ENCODE measurements around the gene TSPAN18.

The TSPAN18 gene

GRCh38 chr11:44777209-44778194 lies 50.7 kb downstream of the TSPAN18 start:
- no peak for DNase-seq (ENCODE audit: low spot score)

DNA sequence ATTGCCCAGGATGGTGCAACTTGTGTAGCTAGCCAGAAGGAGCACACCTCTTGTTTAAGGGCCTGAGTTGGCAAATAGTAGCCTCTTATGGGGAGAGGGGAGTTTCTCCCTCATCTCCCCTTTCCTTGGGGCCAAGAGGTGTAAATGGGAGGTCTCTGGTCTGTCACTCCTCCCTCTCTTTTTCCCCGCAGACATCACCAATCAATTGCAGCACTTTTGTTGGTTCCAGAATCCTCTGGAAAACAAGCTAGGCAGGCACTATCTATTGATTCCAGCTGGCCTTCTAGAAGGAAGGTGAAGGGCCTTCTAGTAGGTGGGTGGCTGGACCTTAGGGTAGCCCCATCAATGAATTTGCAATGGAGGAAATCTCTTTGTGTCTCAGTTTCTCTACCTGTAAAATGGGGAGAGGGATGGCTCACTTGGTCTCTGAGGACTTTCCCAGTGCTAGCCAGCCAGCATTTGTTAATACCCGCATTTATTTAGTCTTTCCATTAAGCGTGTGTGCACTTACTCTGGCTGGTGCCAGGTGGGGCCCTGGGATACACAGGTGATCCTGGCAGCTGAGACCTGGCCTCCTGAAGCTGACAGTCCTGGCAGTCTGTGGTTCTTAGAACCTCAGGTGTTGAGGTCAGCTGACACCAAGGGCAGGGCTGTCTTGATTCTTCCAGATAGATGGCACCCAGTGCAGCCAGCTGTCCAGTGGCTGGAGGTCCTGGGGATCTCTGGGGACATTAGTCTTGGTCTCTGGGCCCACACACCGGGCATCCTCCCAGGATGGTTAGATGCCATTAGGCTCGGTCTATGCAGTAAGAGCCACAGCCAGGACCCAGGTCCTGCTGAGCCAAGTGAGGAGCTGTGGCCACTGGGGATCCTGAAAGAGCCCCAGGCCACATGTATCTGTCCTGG lies 51.7 kb downstream of the TSPAN18 start:
- DNase-seq (ENCODE audit: low spot score) = no peak

- DNase-seq (ENCODE audit: low spot score) = no peak
Observed at GRCh38 chr11:44779736-44780520, 53.2 kb downstream of the TSPAN18 start.

DNA sequence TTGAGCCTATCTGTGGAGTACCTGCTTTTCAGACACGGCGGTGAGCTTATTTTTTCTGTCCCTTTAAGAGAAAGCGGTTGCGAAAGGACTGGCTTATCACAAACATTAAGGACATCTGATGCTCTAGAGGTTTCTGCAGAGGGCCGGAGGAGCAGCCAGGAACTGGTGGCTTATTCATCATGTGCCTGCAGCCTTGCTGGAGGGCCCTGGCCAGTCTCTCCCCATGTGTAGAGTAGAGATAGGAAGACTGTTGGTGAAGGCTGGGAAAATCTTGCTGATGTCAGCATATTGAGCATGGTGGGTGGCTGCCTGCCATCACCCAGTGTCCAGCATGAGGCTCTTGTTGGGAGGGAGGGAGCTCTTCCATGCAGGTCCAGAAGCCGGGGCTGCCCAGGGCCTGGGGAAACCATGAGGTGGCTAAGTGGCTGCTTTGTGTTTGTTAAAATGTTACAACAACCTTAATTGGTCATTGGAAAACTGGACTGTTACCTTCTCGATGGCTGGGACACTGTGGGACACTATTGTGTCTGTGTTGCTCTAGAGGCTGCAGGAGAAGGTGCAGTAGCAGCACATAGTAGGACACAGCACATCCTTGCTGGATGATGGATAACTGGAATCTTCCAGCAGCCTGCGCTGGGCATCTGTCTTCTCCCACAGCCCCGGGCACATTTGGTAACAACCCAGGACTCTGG lies 54.3 kb downstream of the TSPAN18 start:
- no peak for DNase-seq (ENCODE audit: low spot score)

DNA sequence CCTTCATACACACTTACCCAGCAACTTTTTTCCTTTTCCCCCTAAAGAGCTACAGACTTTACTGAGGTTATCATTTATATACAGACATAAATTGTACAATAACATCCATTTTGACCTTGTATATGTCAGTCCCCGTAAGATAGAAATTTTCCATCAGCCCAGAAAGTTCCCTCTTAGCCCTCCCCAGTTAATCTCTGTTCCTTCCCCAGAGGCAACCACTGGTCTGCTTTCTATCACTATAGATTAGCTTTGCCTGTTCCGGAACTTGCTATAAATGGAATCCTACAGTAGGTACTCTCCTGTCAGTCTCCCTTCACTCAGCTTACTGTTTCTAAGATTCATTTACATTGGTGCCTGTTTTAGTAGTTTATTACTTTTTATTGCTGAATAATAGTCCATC lies 54.9 kb downstream of the TSPAN18 start:
- no peak for DNase-seq (ENCODE audit: low spot score)

DNA sequence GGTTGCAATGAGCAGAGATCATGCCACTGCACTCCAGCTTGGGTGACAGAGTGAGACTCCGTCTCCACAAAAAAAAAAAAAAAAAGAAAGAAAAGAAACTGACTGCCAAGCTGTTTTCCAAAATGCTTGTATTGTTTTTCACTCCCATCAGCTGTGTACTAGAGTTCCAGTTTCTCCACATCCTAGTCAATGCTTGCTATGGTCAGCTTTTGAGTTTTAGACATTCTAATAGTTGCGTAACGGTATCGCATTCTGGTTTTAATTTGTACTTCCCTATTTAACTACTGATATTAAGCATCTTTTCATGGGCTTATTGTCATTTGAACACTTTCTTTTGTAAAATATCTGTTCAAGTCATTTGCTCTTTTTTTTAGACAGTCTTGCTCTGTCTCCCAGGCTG lies 55.7 kb downstream of the TSPAN18 start:
- DNase-seq (ENCODE audit: low spot score) = no peak

- DNase-seq (ENCODE audit: low spot score) = no peak
Observed at GRCh38 chr11:44784436-44784760, 57.6 kb downstream of the TSPAN18 start.

GRCh38 chr11:44784851-44785250 lies 58.1 kb downstream of the TSPAN18 start:
- no peak for DNase-seq (ENCODE audit: low spot score)

GRCh38 chr11:44785856-44786607 lies 59.3 kb downstream of the TSPAN18 start:
- peak; percentile 22 for DNase-seq (ENCODE audit: low spot score)

GRCh38 chr11:44787070-44787469 lies 60.3 kb downstream of the TSPAN18 start:
- no peak for DNase-seq (ENCODE audit: low spot score)

DNA sequence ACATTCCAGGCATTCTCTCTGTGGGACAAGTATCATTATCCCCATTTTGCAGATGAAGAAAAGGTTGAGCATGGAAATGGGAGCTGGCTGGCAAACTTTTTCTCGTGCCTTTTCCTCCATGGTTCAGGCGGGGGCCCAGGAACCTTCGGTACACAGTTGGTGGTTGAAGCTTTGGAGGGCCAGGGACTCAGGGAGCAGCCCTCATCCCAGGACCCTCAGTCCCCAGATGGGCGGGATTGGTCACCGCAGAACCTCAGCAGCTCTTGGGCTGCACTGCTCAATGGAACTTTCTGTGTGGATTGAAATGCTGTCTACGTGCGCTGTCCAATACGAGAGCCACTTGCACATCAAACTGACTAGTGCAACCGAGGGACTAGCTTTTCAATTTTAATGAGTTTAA lies 61.2 kb downstream of the TSPAN18 start:
- no peak for DNase-seq (ENCODE audit: low spot score)

DNA sequence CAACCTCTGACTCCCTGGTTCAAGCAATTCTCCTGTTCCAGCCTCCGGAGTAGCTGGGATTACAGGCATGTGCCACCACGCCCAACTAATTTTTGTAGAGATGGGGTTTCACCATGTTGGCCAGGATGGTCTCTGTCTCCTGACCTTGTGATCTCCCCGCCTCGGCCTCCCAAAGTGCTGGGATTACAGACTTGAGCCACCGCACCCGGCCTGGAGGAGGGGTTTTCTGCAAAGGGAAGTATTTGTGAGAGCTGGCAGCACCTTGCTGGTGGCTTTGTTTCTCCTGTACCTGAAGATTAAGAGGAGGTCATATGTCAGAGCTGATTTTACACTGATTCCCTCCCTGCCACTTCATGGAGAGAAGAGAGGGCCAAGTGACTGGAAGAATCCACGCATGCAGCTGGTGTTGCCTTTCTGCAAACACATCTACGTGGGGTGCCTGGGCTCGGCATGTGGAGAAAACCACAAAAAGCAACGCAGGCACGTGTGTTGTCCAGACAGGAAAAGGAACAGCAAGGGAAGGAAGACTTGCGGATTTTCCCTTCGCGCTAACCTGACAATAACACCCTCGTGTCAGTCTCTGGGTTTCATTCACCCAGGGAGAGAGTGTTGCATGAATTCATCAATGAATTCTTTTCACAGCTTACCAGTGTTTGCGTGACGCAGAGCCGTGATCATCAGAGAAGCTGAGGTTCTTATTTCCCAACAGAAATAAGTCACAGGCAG lies 61.9 kb downstream of the TSPAN18 start:
- DNase-seq (ENCODE audit: low spot score) = no peak

GRCh38 chr11:44789496-44789895 lies 62.7 kb downstream of the TSPAN18 start:
- no peak for DNase-seq (ENCODE audit: low spot score)

GRCh38 chr11:44790211-44790610 lies 63.4 kb downstream of the TSPAN18 start:
- DNase-seq (ENCODE audit: low spot score) = no peak

- DNase-seq (ENCODE audit: low spot score) = no peak
Observed at GRCh38 chr11:44791316-44791925, 64.7 kb downstream of the TSPAN18 start.

DNA sequence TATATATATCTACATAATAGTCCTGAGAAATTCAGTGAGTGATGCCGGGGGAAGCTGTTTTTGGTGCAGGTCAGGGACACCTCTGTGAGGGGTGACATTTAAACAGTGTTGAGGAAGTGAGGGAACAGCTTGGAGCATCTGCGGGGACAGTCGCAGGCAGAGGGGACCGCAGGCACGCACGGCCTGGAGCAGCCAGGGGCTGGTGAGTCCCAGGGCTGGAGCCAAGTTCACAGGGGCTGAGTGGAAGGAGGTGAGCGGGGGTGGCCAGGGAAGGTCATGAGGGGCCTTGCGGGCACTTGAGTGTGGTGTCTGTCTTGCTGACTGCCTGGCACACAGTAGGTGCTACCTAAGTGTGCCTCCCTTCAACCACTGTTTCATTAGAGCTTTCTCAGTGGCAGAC lies 65.4 kb downstream of the TSPAN18 start:
- no peak for DNase-seq (ENCODE audit: low spot score)

- no peak for DNase-seq (ENCODE audit: low spot score)
Observed at GRCh38 chr11:44793350-44794090, 66.8 kb downstream of the TSPAN18 start.

GRCh38 chr11:44795803-44796535 lies 69.2 kb downstream of the TSPAN18 start:
- DNase-seq (ENCODE audit: low spot score) = no peak
